NCI-H2227 (cell line): ENCODE measurements around the gene MYO5A.

Source experiments
- DNase-seq: peaks from one replicate; lab custom pipeline; 2025; ENCODE audit not compliant: unreplicated experiment; lab: John Stamatoyannopoulos, UW

MYO5A gene

GRCh38 chr15:52338058-52338457 is 190.6 kb downstream of the MYO5A start:
- DNase-seq, result no peak

DNA sequence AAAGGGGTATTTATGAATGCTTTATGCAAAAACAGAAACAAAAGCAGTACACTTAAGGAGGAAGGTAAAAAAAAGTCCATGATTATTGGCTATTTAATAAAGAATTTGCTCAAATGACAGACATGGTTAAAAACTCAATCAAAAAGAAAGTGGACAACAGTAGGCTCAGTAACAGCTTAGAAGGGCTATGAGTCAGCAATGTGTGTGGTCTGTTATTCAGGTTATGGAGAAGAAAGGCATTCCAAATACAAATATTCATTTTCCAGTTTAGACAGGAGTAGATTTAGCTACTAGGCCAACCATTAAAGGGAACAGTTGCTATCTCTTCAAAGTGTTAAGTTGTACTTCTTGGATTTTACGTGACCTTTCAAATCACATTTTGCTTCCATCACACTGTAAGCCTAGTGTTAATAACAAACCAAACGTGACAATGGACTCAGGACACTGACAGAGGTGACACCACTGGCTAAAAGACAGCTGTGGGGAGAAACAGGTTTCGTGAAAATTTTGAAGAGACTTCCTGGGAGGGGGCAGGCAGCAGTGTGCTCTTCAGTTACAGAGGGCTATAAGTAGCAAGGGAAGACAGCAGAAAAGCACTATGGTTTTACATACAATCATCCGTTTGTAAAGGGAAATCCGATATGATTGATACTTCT is 191.4 kb downstream of the MYO5A start:
- DNase-seq, result no peak

DNA sequence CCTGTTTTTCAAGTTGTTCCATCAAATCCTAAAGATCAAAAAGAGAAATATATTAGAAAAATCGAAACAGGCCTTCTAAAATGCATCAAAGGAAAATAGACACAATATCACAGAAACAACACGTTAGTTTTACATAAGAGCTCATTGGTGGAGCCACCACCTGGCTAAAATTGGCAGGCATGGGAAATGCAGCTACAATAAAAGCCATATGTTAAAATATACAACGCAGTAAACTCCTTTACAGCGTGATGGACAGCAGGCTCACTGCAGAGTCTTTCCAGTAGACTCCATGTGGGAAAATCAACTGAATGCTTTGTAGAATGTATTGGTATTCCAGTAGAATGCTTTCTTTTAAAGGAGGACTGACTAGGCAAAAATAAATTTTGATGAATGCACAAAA is 192.2 kb downstream of the MYO5A start:
- DNase-seq, result no peak

DNA sequence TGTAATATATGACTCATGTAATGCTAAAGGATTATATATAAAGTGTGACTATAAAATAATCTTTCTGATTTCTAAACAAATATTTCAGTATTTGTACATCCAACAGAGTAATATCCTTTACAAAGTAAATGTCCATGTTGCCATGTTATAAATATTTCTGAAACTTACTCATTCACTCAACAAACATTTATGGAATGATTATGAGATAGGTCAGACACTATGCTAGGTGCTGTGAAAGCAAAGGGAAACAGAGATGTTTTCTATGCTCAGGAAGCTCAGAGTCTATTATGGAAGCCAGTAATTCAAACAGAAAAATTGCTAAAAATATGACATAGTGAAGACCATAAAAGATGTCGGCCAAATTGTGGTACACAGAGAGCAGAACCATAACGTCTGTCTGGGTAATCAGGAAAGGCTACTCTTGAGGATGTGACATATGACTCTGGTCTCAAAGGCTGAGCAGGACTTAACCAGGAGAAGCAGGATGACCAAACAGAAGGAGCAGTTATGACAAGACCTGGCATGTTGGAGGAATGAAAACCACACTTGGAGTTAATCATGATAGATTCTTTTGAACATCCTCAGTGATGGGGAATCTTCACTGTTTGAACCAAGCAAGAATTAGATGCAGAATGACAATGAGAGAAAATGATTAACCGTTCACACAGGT is 194.1 kb downstream of the MYO5A start:
- no peak for DNase-seq

DNA sequence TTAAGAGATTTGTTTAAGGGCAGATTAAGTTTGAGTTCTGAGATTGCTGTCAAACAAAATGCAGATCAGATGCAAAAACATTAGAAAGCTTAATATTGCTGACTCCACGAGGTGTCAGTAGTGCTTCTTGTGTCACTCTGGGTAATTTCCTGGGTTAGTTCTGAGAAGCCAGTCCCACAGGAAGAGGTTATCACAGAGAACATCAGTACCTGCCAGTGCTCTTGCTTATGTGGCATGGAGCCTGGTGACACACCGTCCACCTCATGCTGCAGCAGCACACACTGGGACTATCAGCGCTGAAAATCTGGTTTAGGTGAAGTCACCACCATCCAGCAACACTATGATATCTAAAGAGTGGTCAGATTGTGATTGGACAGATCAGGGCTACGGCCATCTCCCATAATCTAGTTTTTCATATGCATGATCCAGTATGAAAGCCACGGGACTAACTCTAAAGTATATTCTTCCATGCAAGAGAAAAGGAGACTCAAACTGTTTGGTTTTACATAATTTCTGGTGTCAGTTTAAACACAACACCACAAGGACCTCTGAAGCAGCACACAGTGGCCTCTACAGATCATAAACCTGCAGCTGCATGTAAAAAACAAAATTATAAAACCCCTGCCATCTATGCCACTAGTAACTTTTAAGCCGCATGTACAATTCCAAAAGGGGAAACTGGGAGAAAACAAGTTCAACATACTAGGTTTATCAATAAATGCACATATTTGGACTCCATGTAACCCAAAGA is 197.0 kb downstream of the MYO5A start:
- DNase-seq, result no peak

DNA sequence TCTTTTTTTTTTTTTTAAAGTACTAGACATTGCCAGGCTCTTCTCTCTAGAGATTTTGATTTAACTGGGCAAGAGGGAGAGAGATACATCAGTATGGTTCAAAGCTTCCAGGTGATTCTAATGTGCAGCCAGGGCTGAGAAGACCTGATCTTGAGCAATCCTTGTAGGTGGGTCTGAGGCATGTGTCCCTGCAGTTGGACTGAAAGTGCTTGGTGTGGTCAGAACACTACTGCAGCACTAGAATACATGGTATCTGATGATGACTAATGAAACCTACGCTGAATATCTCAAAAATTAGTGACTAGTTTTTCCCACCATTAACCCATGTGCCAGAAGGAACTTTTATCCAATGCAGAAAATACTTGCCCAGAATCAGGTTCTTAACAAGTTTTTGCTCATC is 198.7 kb downstream of the MYO5A start:
- no peak for DNase-seq

DNA sequence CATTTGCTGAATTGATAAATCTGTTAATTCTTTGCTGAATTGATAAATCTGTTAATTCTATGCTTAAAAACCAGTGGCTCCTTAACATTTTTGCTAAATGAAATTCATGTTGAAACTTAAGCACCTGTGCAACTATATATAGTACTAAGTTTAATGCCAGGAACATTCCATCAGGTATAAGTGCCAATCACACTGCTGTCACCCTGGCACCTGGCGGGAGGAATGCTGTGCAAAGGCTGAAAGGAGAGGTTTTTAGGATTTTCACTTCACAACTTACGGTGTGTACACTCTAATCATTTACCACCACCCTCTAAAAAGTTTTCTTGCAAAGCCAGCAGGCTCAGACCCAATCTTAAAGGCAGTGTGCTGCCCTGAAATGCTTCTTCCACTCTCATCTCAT is 199.5 kb downstream of the MYO5A start:
- no peak for DNase-seq

DNA sequence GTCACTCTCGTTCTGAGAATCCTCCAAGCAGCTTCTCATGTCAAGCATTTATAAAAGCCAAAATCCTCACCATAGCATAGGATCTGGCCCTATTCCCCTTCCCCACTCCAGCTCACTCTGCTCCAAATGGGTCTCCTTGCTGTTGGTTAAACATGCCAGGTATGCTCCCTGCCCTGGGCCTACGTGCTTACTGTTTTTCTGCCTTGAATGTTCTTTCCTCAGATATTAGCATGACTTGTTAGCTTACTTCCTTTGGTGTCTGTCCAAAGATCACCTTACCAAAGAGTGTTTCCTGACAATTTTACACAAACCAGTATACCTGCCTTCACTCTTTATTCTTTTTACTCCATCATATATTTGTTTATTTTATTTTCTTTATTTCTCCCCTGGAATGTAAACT is 200.0 kb downstream of the MYO5A start:
- DNase-seq, result no peak

GRCh38 chr15:52326756-52327155 is 201.9 kb downstream of the MYO5A start:
- DNase-seq, result no peak

DNA sequence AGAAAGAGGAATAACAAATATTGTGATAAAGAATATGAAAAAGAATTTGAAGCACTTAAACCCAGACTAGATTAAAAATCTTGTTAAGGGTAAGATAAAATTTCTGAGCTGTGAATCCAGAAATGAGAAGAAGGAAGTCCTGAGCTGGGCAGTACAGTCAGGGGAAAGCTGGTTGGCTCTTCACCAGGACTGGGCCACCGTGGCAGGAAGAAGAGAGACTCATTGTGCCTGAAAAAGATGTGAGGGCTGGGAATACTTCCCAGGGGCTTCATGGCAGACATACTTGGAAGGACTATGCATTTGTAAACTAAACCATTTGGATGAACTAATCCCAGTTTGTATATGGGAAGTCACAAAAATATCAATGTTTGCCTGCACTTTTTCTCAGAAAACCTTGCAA is 204.6 kb downstream of the MYO5A start:
- DNase-seq, result no peak

GRCh38 chr15:52318729-52319500 is 209.8 kb downstream of the MYO5A start:
- no peak for DNase-seq

DNA sequence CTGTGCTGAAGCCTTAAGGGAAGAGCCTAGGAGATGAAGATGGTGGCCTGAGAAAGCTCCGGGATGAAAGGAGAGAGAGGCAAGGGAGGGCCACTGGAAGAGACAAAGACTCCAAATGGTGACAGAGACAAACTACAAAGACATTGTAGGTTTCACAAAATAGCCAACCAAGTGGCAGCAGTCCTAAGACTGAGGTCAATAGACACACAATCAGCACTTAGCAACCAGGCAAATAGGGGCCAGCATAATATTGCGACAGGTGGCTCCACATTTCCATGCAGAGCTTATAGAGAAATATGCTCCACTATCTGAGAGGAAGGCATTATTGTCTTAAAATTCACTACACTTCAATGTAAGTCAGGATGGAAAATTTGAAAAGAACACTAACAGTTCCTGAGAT is 211.0 kb downstream of the MYO5A start:
- DNase-seq, result no peak

GRCh38 chr15:52317022-52317421 is 211.7 kb downstream of the MYO5A start:
- DNase-seq, result no peak

DNA sequence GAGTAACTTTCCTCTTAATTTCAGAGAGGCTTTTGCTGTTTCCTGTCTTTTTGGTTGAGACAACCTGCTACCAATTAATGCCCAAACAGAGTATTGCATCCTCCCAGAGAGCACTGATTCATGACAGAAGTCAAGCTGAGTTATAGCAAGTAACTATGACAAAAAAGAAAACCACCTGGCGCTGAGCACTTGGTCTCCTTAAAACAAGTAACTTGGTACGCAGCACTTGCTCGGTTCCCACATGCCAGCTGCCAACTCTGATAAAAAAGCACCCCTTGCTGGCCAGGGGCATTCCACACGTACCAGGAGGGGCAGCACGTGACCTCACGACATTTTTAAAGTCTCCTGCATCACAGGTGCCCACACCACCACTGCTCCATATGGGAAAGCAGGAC is 219.5 kb downstream of the MYO5A start:
- no peak for DNase-seq

DNA sequence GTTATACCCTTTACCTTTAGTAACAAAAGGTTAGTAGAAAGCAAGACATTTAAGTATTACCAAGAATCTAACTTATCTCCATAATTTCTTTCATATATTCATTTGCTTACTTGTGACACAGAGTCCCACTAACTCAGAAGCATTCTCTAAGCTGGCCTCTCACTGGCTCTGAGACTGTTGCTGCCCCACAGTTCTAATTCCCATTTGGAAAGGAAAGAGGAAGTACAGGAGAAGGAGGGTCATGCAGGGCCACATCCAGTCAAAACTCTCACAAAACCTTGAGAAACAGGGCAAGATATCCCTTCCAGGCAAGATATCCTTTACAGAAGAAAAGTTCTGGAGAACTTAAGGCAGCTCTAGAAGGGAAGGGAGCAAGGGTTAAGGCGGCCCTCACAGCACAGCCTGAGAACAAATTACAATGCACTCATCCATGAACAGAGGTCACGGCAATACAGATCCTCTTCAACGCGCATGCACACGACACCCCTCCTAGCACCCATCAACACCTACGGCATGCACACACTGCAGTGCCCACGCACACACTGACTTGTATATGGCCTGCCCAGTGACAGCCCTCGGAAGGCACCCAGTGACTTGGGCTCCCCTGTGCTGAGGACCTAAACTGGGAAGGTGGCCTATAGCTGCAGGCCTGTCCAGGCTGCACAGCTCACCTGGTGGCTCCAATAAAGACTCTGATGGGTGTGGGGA is 220.1 kb downstream of the MYO5A start:
- no peak for DNase-seq

GRCh38 chr15:52307847-52308246 is 220.8 kb downstream of the MYO5A start:
- no peak for DNase-seq

DNA sequence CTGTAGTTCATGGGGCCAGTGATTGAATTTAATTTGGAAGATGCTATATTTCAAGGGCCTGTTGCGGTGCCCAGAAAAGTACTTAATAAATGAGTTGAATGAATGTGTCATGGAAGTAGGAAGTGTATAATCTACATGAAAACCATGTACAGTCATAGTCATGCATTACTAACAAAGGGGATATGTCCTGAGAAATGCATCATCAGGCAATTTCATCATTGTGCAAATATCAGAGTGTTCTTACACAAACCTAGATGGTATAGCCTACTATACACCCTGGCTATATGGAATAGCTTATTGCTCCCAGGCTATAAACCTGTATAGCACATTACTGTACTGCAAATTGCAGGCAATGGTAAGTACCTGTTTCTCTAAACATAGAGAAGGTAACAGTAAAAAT is 222.4 kb downstream of the MYO5A start:
- DNase-seq, result no peak

GRCh38 chr15:52303093-52303772 is 225.4 kb downstream of the MYO5A start:
- DNase-seq, result no peak

- DNase-seq, result no peak
Observed at GRCh38 chr15:52301265-52301847, 227.3 kb downstream of the MYO5A start.

- peak; percentile 56 for DNase-seq
Observed at GRCh38 chr15:52295421-52296001, 233.2 kb downstream of the MYO5A start, which contains the start of gene MYO5C. Gene MYO5C, minus strand, starts transcription at chr15:52295804. Its CDS starts 168 bp downstream, at chr15:52295636.
